Measurements from ENCODE around the gene ATP11C.

The ATP11C gene

GRCh38 chrX:139787601-139788000 is 145.3 kb downstream of the ATP11C start:
- H3K9me3 ChIP-seq (ENCODE audit: severe bottlenecking), result no peaks in the 10 kb centered on the region
- no peaks in the 10 kb centered on the region for H3K4me1 ChIP-seq (ENCODE audit: insufficient read depth, poor library complexity, severe bottlenecking)
- no peaks in the 10 kb centered on the region for H3K27me3 ChIP-seq (ENCODE audit: insufficient read depth, poor library complexity, severe bottlenecking)
- peaks cover 9% of the 10 kb centered on the region; the same call in 1 of the 2 replicates for H3K36me3 ChIP-seq (ENCODE audit: low read depth)
- H3K27ac ChIP-seq (ENCODE audit: poor library complexity, severe bottlenecking), result no peak overlapping the region
- TF ChIP-seq, protein P1, sequence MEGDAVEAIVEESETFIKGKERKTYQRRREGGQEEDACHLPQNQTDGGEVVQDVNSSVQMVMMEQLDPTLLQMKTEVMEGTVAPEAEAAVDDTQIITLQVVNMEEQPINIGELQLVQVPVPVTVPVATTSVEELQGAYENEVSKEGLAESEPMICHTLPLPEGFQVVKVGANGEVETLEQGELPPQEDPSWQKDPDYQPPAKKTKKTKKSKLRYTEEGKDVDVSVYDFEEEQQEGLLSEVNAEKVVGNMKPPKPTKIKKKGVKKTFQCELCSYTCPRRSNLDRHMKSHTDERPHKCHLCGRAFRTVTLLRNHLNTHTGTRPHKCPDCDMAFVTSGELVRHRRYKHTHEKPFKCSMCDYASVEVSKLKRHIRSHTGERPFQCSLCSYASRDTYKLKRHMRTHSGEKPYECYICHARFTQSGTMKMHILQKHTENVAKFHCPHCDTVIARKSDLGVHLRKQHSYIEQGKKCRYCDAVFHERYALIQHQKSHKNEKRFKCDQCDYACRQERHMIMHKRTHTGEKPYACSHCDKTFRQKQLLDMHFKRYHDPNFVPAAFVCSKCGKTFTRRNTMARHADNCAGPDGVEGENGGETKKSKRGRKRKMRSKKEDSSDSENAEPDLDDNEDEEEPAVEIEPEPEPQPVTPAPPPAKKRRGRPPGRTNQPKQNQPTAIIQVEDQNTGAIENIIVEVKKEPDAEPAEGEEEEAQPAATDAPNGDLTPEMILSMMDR (IDR thresholded peaks at IDR 0.05; ENCODE audit: poor library complexity, severe bottlenecking), result no peak
- ATAC-seq (ENCODE audit: low read depth) (no peak), DNase-seq (ENCODE audit: low spot score) (no peak)
- no peak overlapping the region for H3K4me3 ChIP-seq (ENCODE audit: severe bottlenecking)

- no peak overlapping the region for H3K4me3 ChIP-seq (ENCODE audit: severe bottlenecking)
- H3K4me1 ChIP-seq (ENCODE audit: insufficient read depth, poor library complexity, severe bottlenecking), result no peaks in the 10 kb centered on the region
- TF ChIP-seq, protein P1 (IDR thresholded peaks at IDR 0.05; ENCODE audit: poor library complexity, severe bottlenecking), result no peak
- no peak for DNase-seq (ENCODE audit: low spot score)
- ATAC-seq (ENCODE audit: low read depth), result no peak
- H3K27ac ChIP-seq (ENCODE audit: poor library complexity, severe bottlenecking), result no peak overlapping the region
- no peaks in the 10 kb centered on the region for H3K27me3 ChIP-seq (ENCODE audit: insufficient read depth, poor library complexity, severe bottlenecking)
- peaks cover 9% of the 10 kb centered on the region; the same call in 1 of the 2 replicates for H3K36me3 ChIP-seq (ENCODE audit: low read depth)
- no peaks in the 10 kb centered on the region for H3K9me3 ChIP-seq (ENCODE audit: severe bottlenecking)
Measured at GRCh38 chrX:139784807-139785206, 148.0 kb downstream of the ATP11C start.

DNA sequence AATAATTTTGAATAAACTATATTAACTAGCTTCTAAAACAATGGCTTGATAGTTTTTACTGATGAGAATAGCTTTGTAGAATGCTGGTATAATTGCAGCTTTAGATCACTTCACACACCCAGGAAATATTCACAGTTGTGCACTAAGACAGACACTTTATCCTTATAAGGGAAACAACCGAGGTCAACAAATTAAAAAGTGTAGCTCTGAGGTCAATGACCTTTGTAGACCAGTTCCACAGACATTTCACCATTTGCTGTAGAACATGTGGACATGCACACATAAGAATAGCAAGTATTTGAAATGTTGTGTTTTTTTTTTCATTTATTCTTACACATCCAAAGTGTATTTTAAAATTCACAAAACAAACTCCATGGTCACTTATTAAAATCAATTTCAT is 148.9 kb downstream of the ATP11C start:
- Histone ChIP-seq H3K9me3 (ENCODE audit: severe bottlenecking) (no peaks in the 10 kb centered on the region), H3K27me3 (ENCODE audit: insufficient read depth, poor library complexity, severe bottlenecking) (no peaks in the 10 kb centered on the region), H3K36me3 (ENCODE audit: low read depth) (peaks cover 9% of the 10 kb centered on the region; the same call in 1 of the 2 replicates), H3K27ac (ENCODE audit: poor library complexity, severe bottlenecking) (no peak overlapping the region), H3K4me1 (ENCODE audit: insufficient read depth, poor library complexity, severe bottlenecking) (no peaks in the 10 kb centered on the region), H3K4me3 (ENCODE audit: severe bottlenecking) (no peak overlapping the region)
- ATAC-seq (ENCODE audit: low read depth) (no peak), DNase-seq (ENCODE audit: low spot score) (no peak)
- TF ChIP-seq, protein P1 (IDR thresholded peaks at IDR 0.05; ENCODE audit: poor library complexity, severe bottlenecking), result no peak

- Histone ChIP-seq H3K27ac (ENCODE audit: poor library complexity, severe bottlenecking) (no peak overlapping the region), H3K4me3 (ENCODE audit: severe bottlenecking) (no peak overlapping the region), H3K27me3 (ENCODE audit: insufficient read depth, poor library complexity, severe bottlenecking) (no peaks in the 10 kb centered on the region), H3K9me3 (ENCODE audit: severe bottlenecking) (no peaks in the 10 kb centered on the region), H3K4me1 (ENCODE audit: insufficient read depth, poor library complexity, severe bottlenecking) (no peaks in the 10 kb centered on the region), H3K36me3 (ENCODE audit: low read depth) (peaks cover 4% of the 10 kb centered on the region; the same call in 1 of the 2 replicates)
- DNase-seq (ENCODE audit: low spot score) (no peak), ATAC-seq (ENCODE audit: low read depth) (no peak)
- TF ChIP-seq, protein P1 (IDR thresholded peaks at IDR 0.05; ENCODE audit: poor library complexity, severe bottlenecking), result no peak
Measured at GRCh38 chrX:139783030-139783429, 149.8 kb downstream of the ATP11C start.

DNA sequence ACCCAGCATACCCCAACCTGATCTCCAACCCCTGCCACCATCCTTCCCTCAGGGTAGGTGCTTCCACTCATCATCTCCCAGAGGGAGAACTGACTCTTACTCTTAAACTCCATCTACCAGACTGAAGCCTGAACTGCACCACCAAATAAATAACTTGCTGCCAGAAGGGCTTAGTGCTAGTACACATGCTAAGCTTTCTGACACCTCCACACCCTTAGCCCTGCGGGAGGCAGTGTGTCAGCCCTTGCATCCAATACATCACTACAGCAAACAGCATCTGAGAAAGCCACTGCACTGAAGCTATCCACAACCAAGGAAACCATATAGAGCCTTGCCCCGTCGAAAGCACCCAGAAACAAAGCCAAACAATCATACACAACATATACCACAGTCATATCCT is 156.3 kb downstream of the ATP11C start:
- no peaks in the 10 kb centered on the region for H3K4me1 ChIP-seq (ENCODE audit: insufficient read depth, poor library complexity, severe bottlenecking)
- no peak for DNase-seq (ENCODE audit: low spot score)
- no peak for ATAC-seq (ENCODE audit: low read depth)
- TF ChIP-seq, protein P1 (IDR thresholded peaks at IDR 0.05; ENCODE audit: poor library complexity, severe bottlenecking), result no peak
- peaks cover 6% of the 10 kb centered on the region; the same call in 1 of the 2 replicates for H3K36me3 ChIP-seq (ENCODE audit: low read depth)
- no peak overlapping the region for H3K4me3 ChIP-seq (ENCODE audit: severe bottlenecking)
- H3K27ac ChIP-seq (ENCODE audit: poor library complexity, severe bottlenecking), result no peak overlapping the region
- no peaks in the 10 kb centered on the region for H3K27me3 ChIP-seq (ENCODE audit: insufficient read depth, poor library complexity, severe bottlenecking)
- no peaks in the 10 kb centered on the region for H3K9me3 ChIP-seq (ENCODE audit: severe bottlenecking)
